Right ventricle myocardium superior (tissue), 1 donor: ENCODE measurements around the gene NR6A1. TPM values are rescaled to one million over a fixed set of nuclear protein-coding genes. Genes with fewer than 3 reads are reported as not detected.

Experiments
- ATAC-seq: fragments of 200-7000 bp; cut with Tn5 transposase; one replicate; pipeline ENCODE4 v1.9.1; 2020; ENCODE audit warnings: mild to moderate bottlenecking; ENCODE audit not compliant: poor library complexity
- DNase-seq: peaks from one replicate; pipeline ENCODE4 v3.0.0-alpha.2; 2020
- intact Hi-C: fragments of 100-400 bp; cut with DNase I; formaldehyde crosslinking; loops from one replicate; pipeline ENCODE4 v1.11.2; 2022
- total RNA-seq: library from RNA; stranded (reverse); fragmentation: NEBNext Ultra II Directional; extraction: Animal tissue kit (Norgen Biotek cat#: 25700); gene quantifications from one replicate; pipeline ENCODE4 v1.2.1, GENCODE V29; 2021
- donor health status: DM: no; HTN: yes; CAD: no; lungs with severe emphysema.

NR6A1 gene
- total RNA-seq, 1 donor from 2014 or later = 1.4 TPM

DNA sequence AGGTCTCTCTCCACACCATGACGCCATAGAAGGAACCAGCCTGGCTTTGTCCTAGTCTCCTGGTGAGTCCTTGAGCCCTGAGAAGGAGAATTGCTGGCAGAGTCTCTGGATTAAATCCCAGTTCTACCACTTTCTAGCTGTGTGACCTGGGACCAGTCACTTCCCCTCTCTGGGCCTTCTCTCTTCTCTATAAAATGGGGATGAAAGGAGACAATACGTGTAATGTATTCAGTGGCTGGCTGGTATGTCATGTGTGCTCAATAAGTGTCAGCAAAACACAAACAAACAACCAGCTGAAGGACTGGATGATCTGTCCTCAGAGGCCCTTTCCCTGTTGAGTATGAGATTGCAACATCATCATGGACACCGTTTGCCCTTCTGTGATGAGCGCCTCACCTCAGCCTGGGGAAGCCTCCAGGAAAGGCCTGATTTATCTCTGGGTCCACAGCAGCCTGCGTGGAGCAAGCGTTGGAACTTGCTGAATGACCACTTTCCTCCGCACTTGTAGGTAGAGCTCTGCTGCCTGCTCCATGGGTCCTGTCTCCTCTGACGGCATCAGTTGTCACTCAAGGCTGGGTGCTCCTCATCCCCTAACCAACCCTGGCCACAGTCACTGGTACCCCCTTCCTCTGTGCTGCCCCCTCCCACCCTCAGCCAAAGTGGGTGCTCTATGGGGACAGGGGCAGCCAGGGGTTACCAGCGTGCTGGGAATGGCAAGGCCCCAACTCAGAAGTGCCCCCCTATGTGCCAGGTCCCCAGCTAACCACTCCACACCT is 260.3 kb downstream of the NR6A1 start:
- intact Hi-C loops = no loop called here
- no peak for DNase-seq
- ATAC-seq = no peak

DNA sequence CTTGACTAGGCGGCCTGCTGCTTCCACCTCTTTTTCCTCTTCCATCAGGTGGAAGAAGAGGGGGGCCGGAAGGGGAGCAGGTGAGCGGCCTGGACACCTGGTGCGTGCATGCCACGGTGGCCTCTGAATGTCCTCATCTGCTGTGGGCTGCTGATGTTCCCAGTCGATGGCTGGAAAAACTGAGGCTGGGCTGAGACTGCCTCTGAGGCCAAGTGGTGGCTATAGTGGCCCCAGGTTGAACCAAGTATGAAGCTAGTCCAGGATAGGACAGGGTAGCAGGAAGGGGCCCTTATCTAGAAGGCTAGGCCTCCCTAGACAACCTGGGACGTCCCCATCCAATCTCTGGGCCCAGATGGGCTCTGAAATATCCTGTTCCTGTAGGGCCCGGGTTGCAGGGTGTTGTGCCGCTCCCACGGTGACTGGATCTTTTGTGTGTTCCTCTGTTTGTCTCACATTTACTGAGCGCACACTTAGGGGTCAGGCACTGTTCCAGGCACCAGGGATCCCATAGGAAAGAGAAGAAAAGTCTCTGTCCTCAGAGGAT is 263.2 kb downstream of the NR6A1 start:
- no peak for DNase-seq
- no peak for ATAC-seq
- intact Hi-C loops = no loop called here

DNA sequence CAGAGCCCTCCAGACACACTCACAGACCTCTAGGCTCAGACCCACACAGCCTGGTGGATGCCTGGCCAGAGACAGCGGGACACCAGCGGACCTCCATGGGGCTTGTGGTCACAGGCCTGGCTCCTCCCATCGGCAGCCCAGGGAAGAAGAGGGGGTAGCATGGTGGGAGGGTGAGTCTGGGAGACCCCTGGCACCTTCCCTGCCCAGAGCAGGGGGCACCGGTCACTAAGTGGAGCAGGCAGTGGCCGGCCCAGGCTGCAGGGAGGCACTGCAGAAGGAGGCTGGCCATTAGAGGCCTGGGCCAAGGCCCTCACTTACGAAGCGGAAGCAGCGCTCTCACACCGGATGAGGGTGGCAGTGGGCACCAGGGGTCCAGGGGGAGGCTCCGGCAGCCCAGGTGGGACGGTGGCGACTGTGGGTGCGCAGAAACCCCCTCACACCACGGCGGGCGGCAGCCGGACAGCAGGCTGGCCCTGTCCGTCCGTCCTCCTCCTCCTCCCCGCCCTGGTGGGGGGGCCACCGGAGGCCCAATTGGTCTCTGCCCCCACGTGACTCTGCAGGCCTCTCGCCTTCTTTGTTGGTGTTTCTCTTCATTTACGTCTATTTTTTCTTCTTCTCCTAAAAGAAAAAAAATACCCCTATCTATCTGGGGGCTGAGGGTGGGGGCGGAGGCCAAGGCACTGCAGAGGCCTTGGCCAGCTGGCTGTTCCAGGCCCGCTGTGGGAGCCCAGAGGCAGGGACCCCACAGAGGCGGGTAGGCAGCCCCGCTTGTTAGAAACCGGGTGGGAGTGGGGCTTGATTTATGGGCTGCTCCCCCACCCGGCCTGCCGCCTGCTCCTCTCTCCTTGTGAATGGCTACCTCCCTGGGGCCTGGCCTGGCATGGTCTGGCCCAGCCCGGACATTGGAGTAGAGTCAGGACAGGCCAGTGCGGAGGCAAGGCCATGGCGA is 263.9 kb downstream of the NR6A1 start, which contains the start of gene NR5A1:
Gene NR5A1, minus strand, starts transcription at position 469 of the 949 bp plus-strand sequence. CDS start 4,004 bp downstream, outside the sequence.
- intact Hi-C loops = no loop called here
- no peak for DNase-seq
- ATAC-seq = no peak

DNA sequence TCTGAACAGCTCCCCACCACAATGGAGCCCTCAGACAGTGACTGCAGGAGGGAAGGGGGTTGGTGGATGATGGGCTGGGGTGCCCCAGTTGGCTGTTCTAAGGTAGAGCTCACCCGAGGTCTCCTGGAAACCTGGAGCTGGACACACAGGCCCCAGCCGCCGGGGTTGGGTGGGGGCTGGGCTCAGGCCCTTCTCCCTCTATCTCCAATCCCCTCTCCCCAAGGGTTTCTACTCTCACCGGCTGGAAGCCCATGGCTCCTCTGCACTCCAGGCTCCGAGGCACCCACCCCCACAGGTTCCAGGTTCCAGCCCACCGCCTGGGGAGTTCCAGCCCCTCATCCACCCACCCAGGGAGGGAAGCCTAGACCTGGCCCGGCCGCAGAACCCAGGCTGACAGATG is 264.7 kb downstream of the NR6A1 start:
- ATAC-seq (no peak), DNase-seq (no peak)
- intact Hi-C loops = no loop called here

DNA sequence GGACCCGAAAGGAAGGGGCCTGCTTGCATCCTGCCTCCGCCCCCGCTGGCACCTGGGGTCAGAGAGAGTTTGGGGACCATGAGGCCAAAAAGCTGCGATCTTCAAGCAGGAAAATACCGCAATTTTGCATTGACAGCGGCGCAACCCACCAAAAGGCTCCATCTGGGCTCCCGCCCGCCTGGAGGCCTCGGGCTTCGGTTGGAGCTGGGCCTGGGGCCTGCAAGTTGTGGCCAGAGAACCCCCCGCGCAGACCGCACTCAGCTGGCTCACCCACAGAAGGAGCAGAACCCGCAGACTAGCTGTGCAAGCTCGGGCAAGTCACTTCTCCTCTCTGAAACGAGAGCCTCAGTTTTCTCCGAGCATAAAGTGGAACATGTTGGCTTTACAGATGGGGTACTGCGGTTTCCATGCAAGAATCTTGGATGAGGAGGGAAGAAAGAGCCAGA is 265.2 kb downstream of the NR6A1 start:
- no peak for ATAC-seq
- no peak for DNase-seq

DNA sequence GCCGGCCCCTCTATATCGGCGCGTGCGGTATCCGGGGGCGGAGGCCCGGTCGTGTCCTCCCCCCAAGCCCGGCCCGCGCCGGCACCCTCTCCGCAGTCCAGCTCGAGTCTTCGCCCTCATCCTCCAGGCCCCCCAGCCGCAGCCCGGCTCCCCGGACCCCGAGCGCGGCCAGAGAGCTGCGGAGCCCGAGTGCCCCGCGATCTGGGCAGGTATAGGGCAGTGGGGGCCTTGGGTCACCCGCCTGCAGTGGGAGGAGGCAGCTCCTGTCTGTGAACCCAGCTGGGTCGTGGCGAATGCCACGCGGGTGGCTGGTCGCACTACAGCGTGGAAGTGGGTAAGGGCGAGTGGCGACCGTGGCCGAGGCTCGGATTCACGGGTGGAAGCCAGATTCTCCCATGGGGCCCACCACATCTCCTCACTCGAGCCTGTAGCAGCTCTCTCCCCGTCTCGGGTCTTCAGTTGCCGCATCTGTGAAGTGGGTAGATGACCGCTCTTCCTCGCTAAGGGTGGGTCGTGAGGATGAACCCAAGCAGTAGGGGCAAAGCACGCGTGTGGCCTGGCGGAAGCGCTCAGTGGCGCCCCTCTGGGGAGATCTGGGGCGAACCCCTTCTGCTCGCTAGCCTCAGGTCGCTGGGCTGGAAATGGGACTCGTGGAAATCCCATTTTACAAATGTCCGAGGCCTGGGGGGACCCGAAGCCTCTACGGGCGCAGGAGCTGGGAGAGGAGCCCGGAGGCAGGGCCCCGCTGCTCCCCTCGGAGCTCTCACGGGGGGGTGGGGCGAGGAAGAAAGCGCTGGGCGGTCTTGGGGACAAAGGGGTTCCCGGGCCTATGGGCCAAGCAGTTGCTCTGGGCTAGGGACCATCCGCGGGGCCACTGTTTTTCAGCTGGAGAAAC is 265.9 kb downstream of the NR6A1 start:
- ATAC-seq (no peak), DNase-seq (no peak)
- intact Hi-C loops = no loop called here

More for the DNA sequence above, 265.2 kb downstream of the NR6A1 start:
- intact Hi-C loops = no loop called here

DNA sequence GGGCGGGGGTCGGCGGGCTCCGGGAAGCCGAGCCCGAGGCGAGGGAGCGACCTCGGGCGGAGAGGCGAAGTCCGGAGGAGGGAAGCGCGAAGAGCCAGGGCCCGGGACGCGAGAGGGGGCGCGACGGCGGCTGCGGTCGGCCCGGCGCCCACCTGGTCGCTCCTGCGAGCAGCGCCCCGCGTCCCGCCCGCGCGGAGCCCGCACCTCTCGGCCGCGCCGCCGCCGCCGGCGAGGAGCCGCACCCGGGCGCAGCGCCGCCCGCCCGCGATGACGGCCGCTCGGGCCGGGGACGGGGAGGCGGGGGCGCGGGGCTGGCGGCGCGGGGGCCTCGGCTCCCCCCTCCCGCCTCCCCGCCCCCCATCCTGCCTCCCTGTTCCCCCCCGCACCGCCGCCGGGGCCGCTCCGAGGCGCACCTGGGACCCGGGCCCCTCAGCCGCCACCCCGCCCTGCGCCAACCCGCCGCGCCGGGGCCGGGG is 266.5 kb downstream of the NR6A1 start:
- intact Hi-C loops = no loop called here
- ATAC-seq (no peak), DNase-seq (no peak)

DNA sequence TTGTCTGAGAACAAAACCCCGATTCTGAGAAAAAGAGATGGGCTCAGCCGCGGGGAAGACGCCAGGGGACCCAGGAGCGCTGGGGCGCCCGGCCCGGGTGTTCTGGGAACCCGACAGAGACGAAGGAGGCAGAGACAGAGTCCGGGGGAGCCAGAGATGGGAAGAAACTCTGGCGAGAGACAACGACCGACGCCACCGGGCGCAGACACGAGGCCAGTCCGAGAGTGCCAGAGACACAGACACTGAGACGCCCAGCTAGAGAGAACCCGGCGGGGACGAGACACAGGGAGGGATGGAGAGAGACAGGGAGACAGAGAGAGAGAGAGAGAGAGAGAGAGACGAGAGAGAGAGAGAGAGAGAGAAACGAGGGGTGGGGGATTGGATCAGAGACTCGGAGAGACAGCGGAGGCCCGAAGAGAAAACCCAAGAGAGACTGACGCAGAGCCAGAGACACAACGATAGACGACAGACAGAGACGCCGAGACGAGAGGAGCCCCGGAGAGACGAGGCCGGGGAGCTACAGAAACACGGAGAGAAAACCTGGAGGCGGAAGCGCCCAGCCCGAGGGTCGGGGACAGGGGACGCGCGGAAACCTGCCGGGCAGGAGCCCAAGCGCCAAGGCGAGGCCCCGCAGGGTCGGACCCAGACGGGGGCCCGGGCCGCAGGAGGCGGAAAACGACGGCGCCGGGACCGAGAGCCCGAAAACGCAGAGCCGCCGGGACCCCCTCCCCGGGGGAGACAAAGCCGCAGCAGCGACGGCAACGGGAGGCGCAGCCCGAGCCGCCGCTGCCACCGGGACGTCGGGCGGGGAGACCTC is 267.2 kb downstream of the NR6A1 start:
- ATAC-seq (no peak), DNase-seq (no peak)
- intact Hi-C loops = no loop called here

DNA sequence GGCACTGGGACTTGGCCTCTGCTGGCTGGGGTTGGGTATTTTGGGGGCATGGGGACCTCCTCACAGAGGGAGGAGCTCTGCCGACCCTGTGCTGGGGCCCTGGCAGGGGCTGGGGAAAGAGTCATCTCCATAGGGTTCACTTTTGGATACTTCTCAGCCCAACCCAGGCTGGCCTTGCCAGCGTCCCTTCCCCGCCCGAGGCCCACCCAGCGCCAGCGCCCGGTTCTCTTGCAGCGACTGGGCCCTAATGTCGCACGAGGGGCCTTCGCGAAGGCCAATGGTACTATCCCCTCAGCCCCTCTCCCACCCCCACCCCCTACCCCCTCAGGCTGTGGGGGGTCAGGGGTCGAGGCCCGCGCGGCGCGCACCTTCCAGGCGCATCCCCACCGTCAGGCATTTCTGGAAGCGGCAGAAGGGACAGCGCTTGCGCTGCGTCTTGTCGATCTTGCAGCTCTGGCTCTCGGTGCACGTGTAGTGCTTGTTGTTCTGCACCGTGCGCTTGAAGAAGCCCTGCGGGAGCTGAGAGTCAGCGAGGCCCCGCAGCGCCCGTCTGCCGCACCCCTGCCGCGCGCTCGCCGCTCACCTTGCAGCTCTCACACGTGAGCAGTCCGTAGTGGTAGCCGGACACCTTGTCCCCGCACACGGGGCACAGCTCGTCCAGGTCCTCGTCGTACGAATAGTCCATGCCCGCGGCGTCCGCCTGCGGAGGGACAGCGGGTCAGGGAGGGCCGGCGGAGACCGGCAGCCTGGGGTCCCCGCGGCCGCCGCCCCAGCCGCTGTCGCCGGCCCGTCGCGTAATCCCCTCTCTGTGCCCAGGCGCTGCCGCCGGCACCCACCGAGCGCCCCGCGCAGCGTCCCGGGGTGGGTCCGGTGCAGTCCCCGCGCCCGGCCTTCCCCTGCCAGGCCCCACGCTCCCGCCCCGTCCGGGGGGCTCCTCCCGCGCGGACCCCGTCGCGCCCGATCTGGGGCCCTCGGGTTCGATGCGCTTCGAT is 268.1 kb downstream of the NR6A1 start:
- intact Hi-C loops = no loop called here
- ATAC-seq (no peak), DNase-seq (no peak)

DNA sequence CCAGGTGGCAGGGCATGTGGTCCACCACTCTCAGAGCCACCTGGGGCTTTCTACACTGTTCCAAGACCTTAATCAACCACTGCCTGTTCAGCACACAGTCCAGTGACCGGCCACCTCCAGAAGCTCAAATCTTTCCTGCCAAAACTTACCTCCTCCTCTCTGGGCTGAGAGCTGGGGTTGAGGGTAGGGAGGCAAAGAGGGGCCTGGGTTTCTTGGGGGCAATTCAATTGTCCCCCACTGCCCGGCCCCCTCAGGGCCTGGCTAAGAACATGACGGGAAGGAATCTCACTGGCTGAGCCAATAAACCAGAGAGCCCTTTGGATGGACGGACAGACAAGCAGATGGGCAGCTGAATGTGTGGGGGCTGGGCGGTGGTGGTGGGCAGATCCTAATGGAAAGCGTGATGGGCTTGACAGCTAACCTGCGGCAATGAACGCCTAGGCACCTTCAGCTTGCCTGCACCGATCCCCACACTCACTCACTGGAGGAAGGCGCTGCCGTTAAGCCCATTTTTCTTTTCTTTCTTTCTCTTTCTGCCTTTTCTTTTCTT is 269.3 kb downstream of the NR6A1 start:
- intact Hi-C loops = no loop called here
- no peak for DNase-seq

DNA sequence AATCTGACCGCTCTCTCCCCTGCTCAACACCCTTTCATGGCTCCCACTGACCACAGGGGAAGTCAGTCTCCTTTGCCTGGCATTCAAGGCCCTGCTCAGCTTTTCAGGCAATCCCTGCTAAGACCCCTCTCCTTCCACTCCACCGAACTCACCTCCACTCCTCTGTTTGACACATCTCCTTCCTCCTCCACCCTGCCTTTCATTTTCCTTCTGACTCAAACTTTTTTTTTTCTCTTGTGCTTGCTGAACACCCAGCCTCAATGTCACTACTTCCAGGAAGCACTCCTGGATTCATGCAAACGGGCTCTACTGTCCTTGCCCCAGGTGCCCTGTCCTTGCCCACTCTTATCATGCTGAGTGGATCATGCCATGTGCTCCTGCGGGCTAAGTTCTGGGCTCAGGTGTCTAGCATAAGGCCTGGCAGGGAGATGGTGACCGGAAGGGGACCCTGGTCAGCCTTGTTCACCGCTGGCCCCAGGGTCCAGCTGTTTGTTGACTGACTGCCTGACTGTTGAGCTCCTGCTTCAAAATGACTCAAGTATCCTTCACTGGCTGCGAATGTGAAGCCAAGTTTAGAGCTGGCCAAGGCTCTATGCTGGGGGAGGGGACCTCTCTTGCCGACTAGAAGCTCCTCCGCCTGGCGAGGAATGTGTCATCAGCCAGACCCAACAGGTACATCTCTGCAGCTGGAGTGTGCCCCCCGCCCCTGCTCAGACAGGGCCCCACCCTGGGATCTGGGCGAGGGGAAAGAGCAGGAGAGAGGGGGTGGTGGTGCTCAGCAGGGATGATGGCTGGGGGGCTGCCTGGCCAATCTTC is 270.1 kb downstream of the NR6A1 start:
- intact Hi-C loops = no loop called here
- no peak for ATAC-seq
- no peak for DNase-seq

More for the DNA sequence above, 269.3 kb downstream of the NR6A1 start:
- ATAC-seq = no peak

DNA sequence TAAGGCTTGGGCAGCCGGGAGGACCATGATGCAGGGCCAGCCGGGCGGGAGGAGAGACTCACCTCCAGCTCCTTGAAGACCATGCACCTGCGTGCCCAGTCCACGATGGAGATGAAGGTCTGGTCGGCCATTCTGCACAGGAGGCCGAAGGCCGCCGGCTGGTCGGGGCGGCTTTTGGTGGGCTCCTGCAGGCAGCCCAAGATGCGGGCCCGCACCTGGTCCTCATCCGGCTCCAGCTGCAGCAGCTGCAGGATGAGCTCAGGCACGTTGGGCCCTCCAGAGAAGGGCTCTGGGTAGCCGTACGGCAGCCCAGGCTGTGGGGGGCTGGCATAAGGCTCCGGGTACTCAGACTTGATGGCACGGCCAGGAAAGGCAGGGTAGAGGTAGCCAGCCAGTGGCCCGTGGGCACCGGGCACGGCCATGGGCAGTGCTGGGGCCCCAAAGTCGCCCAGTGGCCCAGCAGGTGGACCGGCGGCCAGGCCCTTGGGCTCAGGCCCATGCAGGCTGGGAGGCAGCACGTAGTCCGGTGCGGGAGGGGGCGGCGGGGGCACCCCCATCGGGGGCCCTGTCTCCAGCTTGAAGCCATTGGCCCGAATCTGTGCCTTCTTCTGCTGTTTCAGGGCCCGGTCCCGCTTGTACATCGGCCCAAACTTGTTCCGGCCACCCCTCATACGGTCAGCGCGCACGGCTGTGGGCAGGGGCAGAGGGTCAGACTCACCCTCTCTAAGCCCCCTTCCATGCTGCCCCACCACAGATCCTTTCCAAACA is 270.9 kb downstream of the NR6A1 start:
- no peak for DNase-seq
- ATAC-seq = no peak
- intact Hi-C loops = no loop called here

DNA sequence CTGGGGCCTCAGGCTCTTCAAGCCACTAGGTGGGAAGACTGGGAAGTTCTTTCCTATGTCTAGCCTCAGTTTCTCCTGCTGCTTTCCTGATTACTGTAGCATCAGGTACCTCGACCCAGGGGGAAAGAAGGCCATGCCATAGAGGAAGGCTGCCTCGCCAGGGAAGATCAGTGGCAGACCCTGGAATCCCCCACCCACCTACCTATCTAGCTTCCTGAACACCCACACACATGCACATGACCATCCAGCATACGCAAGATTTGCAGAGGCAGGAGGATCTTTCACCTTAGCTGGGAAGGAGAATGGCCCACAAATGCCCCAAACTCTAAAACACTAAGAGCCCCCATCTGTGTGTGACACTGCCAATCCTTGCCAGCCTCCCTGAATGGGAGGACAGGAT is 271.9 kb downstream of the NR6A1 start:
- ATAC-seq (no peak), DNase-seq (no peak)
- intact Hi-C loops = no loop called here

DNA sequence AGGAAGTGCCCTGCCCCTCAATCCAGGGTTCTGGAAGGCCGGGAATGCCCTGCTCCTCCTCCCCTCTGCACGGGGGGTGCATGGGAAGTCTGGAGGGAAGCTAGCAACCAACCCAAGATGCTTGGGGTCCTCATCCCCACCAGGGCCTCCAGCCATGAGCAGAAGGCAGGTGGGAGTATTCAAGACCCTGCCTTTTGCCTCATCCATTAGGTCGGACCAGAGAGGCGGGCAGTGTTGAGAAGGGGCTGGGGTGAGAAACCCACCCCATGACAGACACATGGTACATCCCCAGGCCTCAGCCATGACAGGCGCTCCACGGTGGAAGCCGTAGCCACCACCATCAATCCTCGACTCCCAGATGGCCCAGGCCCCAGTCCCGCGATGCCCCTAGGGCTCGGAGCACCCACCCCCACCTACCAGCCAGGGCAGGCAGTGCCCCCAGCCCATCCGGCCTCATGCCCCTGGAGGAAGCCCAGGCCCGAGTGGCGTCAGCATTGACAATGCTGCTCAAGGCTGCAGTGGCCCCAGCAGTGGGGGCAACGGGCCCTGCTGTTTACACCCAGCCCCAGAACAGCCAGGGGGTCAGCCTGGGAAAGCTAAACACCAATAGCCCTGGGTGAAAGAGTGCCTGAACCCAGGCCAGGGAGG is 272.5 kb downstream of the NR6A1 start:
- ATAC-seq (no peak), DNase-seq (no peak)
- intact Hi-C loops = no loop called here
